ENCODE measurements around the gene HIRA.
"Not testable (repeated sequence)": the region's sequence is repeated elsewhere in the genome, so short reads cannot be mapped to it uniquely, and the experiment has no call there.

Gene HIRA

GRCh38 chr22:19443544-19444211, 12.1 kb upstream of the HIRA start:
- no peak for TF ChIP-seq CTCF (IDR thresholded peaks at IDR 0.05; ENCODE audit: low read depth, low read length, missing control alignments)
- no peak overlapping the region for H3K4me3 ChIP-seq (ENCODE audit: low read depth, low read length)
- no peak for DNase-seq (ENCODE audit: low read depth)

- H3K4me3 ChIP-seq (ENCODE audit: low read depth, low read length): no peak overlapping the region
- no peak for TF ChIP-seq CTCF (IDR thresholded peaks at IDR 0.05; ENCODE audit: low read depth, low read length, missing control alignments)
- DNase-seq (ENCODE audit: low read depth): no peak
Observed at GRCh38 chr22:19442166-19442565, 10.6 kb upstream of the HIRA start.

GRCh38 chr22:19440411-19441195, 9.1 kb upstream of the HIRA start:
- TF ChIP-seq CTCF (IDR thresholded peaks at IDR 0.05; ENCODE audit: low read depth, low read length, missing control alignments): no peak
- no peak for DNase-seq (ENCODE audit: low read depth)
- H3K4me3 ChIP-seq (ENCODE audit: low read depth, low read length): no peak overlapping the region

DNA sequence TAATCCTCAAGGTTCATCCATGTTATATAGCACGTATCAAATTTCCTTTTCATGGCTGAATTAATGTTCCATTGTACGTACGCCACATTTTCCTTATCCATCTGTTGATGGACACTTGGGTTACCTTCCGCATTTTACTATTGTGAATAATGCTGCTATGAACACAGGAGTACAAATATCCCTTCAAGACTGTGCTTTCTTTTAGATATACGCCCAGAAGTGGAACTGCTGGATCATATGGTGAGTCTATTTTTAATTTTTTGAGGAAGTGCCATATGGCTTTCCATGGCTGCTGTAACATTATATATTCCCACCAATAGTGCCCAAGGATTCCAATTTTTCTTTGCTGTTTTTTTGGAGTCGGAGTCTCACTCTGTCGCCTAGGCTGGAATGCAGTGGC, 6.8 kb upstream of the HIRA start:
- DNase-seq (ENCODE audit: low read depth): no peak
- no peak for TF ChIP-seq CTCF (IDR thresholded peaks at IDR 0.05; ENCODE audit: low read depth, low read length, missing control alignments)

DNA sequence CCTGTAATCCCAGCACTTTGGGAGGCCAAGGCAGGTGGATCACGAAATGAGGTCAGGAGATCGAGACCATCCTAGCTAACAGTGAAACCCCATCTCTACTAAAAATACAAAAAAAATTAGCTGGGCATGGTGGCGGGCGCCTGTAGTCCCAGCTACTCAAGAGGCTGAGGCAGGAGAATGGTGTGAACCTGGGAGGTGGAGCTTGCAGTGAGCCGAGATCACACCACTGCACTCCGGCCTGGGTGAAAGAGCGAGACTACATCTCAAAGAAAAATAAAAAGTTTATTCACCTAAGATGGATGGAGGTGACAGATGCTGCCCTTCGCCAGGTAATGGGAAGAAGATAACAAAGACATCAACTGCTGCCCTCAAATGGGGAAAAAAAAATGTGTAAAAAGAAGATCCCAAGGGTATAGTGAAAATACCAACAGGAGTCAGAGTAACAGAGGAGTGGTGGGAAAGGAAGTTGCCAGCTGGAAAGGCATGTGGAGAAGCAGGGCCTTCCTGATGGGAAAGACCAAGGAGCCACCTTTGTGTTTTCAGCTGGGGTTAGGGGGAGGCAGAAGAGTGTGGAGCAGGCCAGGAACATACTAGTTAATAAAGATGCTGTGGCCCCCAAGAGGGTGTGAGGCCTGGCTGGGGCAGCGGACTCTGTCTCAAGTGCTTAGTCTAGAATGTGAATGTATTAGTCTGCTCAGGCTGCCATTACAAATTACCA, 5.1 kb upstream of the HIRA start:
- not testable (repeated sequence) for H3K4me3 ChIP-seq (ENCODE audit: low read depth, low read length); DNase-seq (ENCODE audit: low read depth)

More for the DNA sequence above, 6.8 kb upstream of the HIRA start:
- no peak overlapping the region for H3K4me3 ChIP-seq (ENCODE audit: low read depth, low read length)

- no peak overlapping the region for H3K4me3 ChIP-seq (ENCODE audit: low read depth, low read length)
- no peak for TF ChIP-seq CTCF (IDR thresholded peaks at IDR 0.05; ENCODE audit: low read depth, low read length, missing control alignments)
- DNase-seq (ENCODE audit: low read depth): no peak
Observed at GRCh38 chr22:19434829-19435580, 3.5 kb upstream of the HIRA start.

DNA sequence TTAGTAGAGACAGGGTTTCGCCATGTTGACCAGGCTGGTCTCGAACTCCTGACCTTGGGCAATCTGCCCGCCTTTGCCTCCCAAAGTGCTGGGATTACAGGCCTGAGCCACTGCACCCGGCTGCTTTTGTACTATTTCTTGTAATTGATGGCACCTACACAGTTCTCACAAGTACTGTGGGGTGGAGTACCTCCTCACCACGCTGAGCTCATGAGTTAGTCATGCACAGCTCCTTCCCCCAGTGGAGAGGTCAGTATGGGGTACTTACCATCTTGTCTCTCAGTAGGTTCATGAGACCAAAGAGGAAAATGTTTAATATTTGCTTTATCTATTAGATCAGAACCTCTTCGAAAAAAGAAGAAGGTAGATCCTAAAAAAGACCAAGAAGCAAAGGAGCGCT, 2.9 kb upstream of the HIRA start:
- no peak overlapping the region for H3K4me3 ChIP-seq (ENCODE audit: low read depth, low read length)
- no peak for DNase-seq (ENCODE audit: low read depth)

More for the DNA sequence above, 2.9 kb upstream of the HIRA start:
- no peak for TF ChIP-seq CTCF (IDR thresholded peaks at IDR 0.05; ENCODE audit: low read depth, low read length, missing control alignments)
